Breast epithelium (tissue), 4 donors: ENCODE results near the gene TEX10. TPM values are rescaled to one million over a fixed set of nuclear protein-coding genes. Genes with fewer than 3 reads are reported as not detected.

Source experiments
- DNase-seq, 2 donors: peaks; one replicate each; pipeline ENCODE4 v3.0.0-alpha.2; 2019; ENCODE audit warnings: low spot score in 2 of 2
- H3K27ac ChIP-seq, 2 donors: fragments of 200-600 bp; sonication (generic) in 1 of 2; one replicate each; pipeline ENCODE4 v1.5.1; 2016 to 2019; ENCODE audit warnings: mild to moderate bottlenecking in 1 of 2
- H3K27me3 ChIP-seq, 2 donors: fragments of 200-600 bp; sonication (generic) in 1 of 2; one replicate each; pipeline versions ENCODE4 v1.5.1 to v1.6.0; 2017 to 2019; ENCODE audit warnings: control low read depth in 1 of 2, mild to moderate bottlenecking in 1 of 2
- H3K36me3 ChIP-seq: fragments of 200-600 bp; one replicate; pipeline ENCODE4 v1.5.1; 2019
- H3K4me1 ChIP-seq, 2 donors: fragments of 200-600 bp; sonication (generic); one replicate each; pipeline ENCODE4 v1.5.1; 2016 to 2019; ENCODE audit warnings: control low read depth in 1 of 2
- H3K4me3 ChIP-seq, 3 donors: fragments of 200-600 bp; sonication (generic); 1 replicate in 2 of 3; 2 replicates in 1 of 3; pipeline ENCODE4 v1.5.1; 2016 to 2019; ENCODE audit warnings: mild to moderate bottlenecking in 3 of 3, moderate library complexity in 2 of 3
- H3K9me3 ChIP-seq, 2 donors: fragments of 200-600 bp; sonication (generic) in 1 of 2; one replicate each; pipeline ENCODE4 v1.5.1; 2016 to 2019; ENCODE audit warnings: control low read depth in 1 of 2
- CTCF ChIP-seq, 3 donors: fragments of 450-650 bp; IDR thresholded peaks; one replicate each; pipeline ENCODE4 v1.5.1; 2016 to 2017; ENCODE audit warnings: antibody characterized with exemption in 3 of 3, mild to moderate bottlenecking in 3 of 3, moderate library complexity in 3 of 3
- POLR2A ChIP-seq: fragments of 450-650 bp; IDR thresholded peaks from one replicate; pipeline ENCODE4 v1.6.1; 2016; ENCODE audit warnings: antibody characterized with exemption, mild to moderate bottlenecking, moderate library complexity
- POLR2AphosphoS5 ChIP-seq, 3 donors: sonication (generic); formaldehyde crosslinking; IDR thresholded peaks; one replicate each; pipeline ENCODE4 v1.6.1; 2017; ENCODE audit warnings: antibody characterized with exemption in 3 of 3
- intact Hi-C: fragments of 100-400 bp; cut with DNase I; formaldehyde crosslinking; loops from one replicate; pipeline ENCODE4 v1.15.1; 2023; ENCODE audit warnings: low total_unique reads
- total RNA-seq, 3 donors: library from RNA; depleted of rRNA; stranded (reverse); fragments of >200 nt; gene quantifications; one replicate each; pipeline ENCODE4 v1.1.0, GENCODE V29; 2016

The TEX10 gene
- total RNA-seq, result 10 to 100 TPM; 13.8 to 30.4 (median 22.6) TPM

- DNase-seq, result peak; percentile 76 to 84
- Histone ChIP-seq H3K36me3 (no peaks in the 10 kb centered on the region), H3K9me3 (peaks cover 0 to under 1% of the 10 kb centered on the region in 2 donors), H3K4me1 (peaks cover 0 to 3% of the 10 kb centered on the region in 2 donors), H3K27ac (peak within 1 kb of the TSS; percentile 90 to 91), H3K27me3 (no peaks in the 10 kb centered on the region), H3K4me3 (peak within 1 kb of the TSS; percentile 92 to 99 (median 96))
- intact Hi-C loops, result no loop called here
- TF ChIP-seq POLR2A (no peak), CTCF (IDR thresholded peaks at IDR 0.05) (no peak), POLR2AphosphoS5 (IDR thresholded peaks at IDR 0.05) (peak; percentile 75 to 82 (median 75))
These were observed at the start of gene TEX10 for GRCh38 chr9:100352727-100353505. Gene TEX10 (minus strand): TSS chr9:100352942. CDS start chr9:100349363, 3,579 bp downstream.

GRCh38 chr9:100401042-100401441 lies 48.3 kb upstream of the TEX10 start:
- H3K4me3 ChIP-seq, result no peak overlapping the region
- DNase-seq, result no peak
- TF ChIP-seq CTCF (IDR thresholded peaks at IDR 0.05) (no peak), POLR2AphosphoS5 (IDR thresholded peaks at IDR 0.05) (no peak), POLR2A (no peak)
- no peak overlapping the region for H3K27ac ChIP-seq
- H3K36me3 ChIP-seq, result no peaks in the 10 kb centered on the region
- no peaks in the 10 kb centered on the region for H3K27me3 ChIP-seq
- H3K9me3 ChIP-seq, result no peaks in the 10 kb centered on the region
- intact Hi-C loops, result no loop called here
- H3K4me1 ChIP-seq, result no peaks in the 10 kb centered on the region

- no peak for DNase-seq
- no peak overlapping the region for H3K4me3 ChIP-seq
- peaks cover 3 to 4% of the 10 kb centered on the region in 2 donors for H3K9me3 ChIP-seq
- no peaks in the 10 kb centered on the region for H3K27me3 ChIP-seq
- H3K4me1 ChIP-seq, result no peaks in the 10 kb centered on the region
- TF ChIP-seq CTCF (IDR thresholded peaks at IDR 0.05) (no peak), POLR2A (no peak), POLR2AphosphoS5 (IDR thresholded peaks at IDR 0.05) (no peak)
- H3K27ac ChIP-seq, result no peak overlapping the region
- no peaks in the 10 kb centered on the region for H3K36me3 ChIP-seq
- intact Hi-C loops, result loop anchor here (10.0 kb wide), 1 partner anchor 1137 kb away; the partner anchor contains the start of gene RNF20
These were observed 45.0 kb upstream of the TEX10 start for GRCh38 chr9:100397529-100398266.

- no peaks in the 10 kb centered on the region for H3K27me3 ChIP-seq
- DNase-seq, result no peak
- H3K9me3 ChIP-seq, result peaks cover 4 to 9% of the 10 kb centered on the region in 2 donors
- no peaks in the 10 kb centered on the region for H3K36me3 ChIP-seq
- TF ChIP-seq POLR2A, result no peak
- intact Hi-C loops, result loop anchor here (10.0 kb wide), 1 partner anchor 1138 kb away; the partner anchor contains the start of gene RNF20
- H3K4me3 ChIP-seq, result no peak overlapping the region
- no peaks in the 10 kb centered on the region for H3K4me1 ChIP-seq
- no peak overlapping the region for H3K27ac ChIP-seq
These were observed 44.0 kb upstream of the TEX10 start for GRCh38 chr9:100396769-100397168.

GRCh38 chr9:100394816-100395215 lies 42.1 kb upstream of the TEX10 start:
- no peak for TF ChIP-seq POLR2AphosphoS5 (IDR thresholded peaks at IDR 0.05)
- TF ChIP-seq POLR2A, result no peak
- TF ChIP-seq CTCF (IDR thresholded peaks at IDR 0.05), result no peak
- intact Hi-C loops, result loop anchor here (10.0 kb wide), 1 partner anchor 1140 kb away; the partner anchor contains the start of gene RNF20
- no peaks in the 10 kb centered on the region for H3K27me3 ChIP-seq
- H3K4me3 ChIP-seq, result no peak overlapping the region
- H3K36me3 ChIP-seq, result no peaks in the 10 kb centered on the region
- H3K4me1 ChIP-seq, result no peaks in the 10 kb centered on the region
- no peak for DNase-seq
- H3K27ac ChIP-seq, result no peak overlapping the region
- peaks cover 4 to 9% of the 10 kb centered on the region in 2 donors for H3K9me3 ChIP-seq
